Neural cell (in vitro differentiated cells): ENCODE data around the gene CCNJL. TPM values are rescaled to one million over a fixed set of nuclear protein-coding genes. Genes with fewer than 3 reads are reported as not detected.

Experiments
- H2AFZ ChIP-seq: fragments of 200-600, 300-800 bp; sonication (generic), shearing (Covaris generic); 2 replicates; pipeline ENCODE4 v1.6.0; 2014; ENCODE audit warnings: low read depth, mild to moderate bottlenecking, antibody characterized with exemption, low read length, moderate library complexity
- H3F3A ChIP-seq: fragments of 200-600 bp; shearing (Covaris generic); 2 replicates; pipeline ENCODE4 v1.6.1; 2016; ENCODE audit warnings: mild to moderate bottlenecking, moderate library complexity, mixed read lengths, antibody characterized with exemption, low read length; ENCODE audit not compliant: insufficient read depth, poor library complexity, severe bottlenecking
- H3K27ac ChIP-seq: fragments of 200-600, 300-800 bp; sonication (generic), shearing (Covaris generic); 2 replicates; pipeline ENCODE4 v1.5.1; 2014; ENCODE audit warnings: mild to moderate bottlenecking, low read length, moderate library complexity
- H3K27me3 ChIP-seq: fragments of 300-800, 200-600 bp; sonication (generic), shearing (Covaris generic); 2 replicates; pipeline ENCODE4 v1.6.0; 2014; ENCODE audit warnings: mild to moderate bottlenecking, low read depth, low read length, moderate library complexity; ENCODE audit not compliant: insufficient read depth
- H3K36me3 ChIP-seq: fragments of 300-800, 200-600 bp; sonication (generic), shearing (Covaris generic); 2 replicates; pipeline ENCODE4 v1.5.1; 2014; ENCODE audit warnings: mild to moderate bottlenecking, antibody characterized with exemption, low read length, moderate library complexity; ENCODE audit not compliant: insufficient read depth
- H3K4me2 ChIP-seq: fragments of 300-800, 200-600 bp; sonication (generic), shearing (Covaris generic); 2 replicates; pipeline ENCODE4 v1.6.0; 2014; ENCODE audit warnings: mild to moderate bottlenecking, low read length
- H3K4me3 ChIP-seq: fragments of 300-800, 200-600 bp; sonication (generic), shearing (Covaris generic); 2 replicates; pipeline ENCODE4 v1.5.1; 2014; ENCODE audit warnings: mild to moderate bottlenecking, low read length, moderate library complexity
- H3K79me2 ChIP-seq: fragments of 200-600 bp; shearing (Covaris generic); replicated peaks from 2 replicates; pipeline ENCODE4 v1.6.0; 2014; ENCODE audit warnings: mild to moderate bottlenecking, low read length, moderate library complexity; ENCODE audit not compliant: insufficient read depth
- H3K9ac ChIP-seq: fragments of 300-800, 200-600 bp; sonication (generic), shearing (Covaris generic); 2 replicates; pipeline ENCODE4 v1.6.1; 2016; ENCODE audit warnings: mild to moderate bottlenecking, low read length, mixed read lengths
- H3K9me2 ChIP-seq: fragments of 200-600 bp; shearing (Covaris generic); 2 replicates; pipeline ENCODE4 v1.6.1; 2016; ENCODE audit warnings: mild to moderate bottlenecking, low read length, mixed read lengths; ENCODE audit not compliant: insufficient read depth
- H3K9me3 ChIP-seq: fragments of 200-600, 300-800 bp; sonication (generic), shearing (Covaris generic); 2 replicates; pipeline ENCODE4 v1.6.1; 2016; ENCODE audit warnings: mild to moderate bottlenecking, mixed run types, low read length, moderate library complexity, mixed read lengths
- H4K20me1 ChIP-seq: fragments of 200-600 bp; shearing (Covaris generic); 2 replicates; pipeline ENCODE4 v1.6.1; 2016; ENCODE audit warnings: mild to moderate bottlenecking, mixed run types; ENCODE audit not compliant: insufficient read depth
- CTCF ChIP-seq: fragments of 450-650 bp; IDR thresholded peaks from 2 replicates; pipeline ENCODE4 v1.5.1; 2014; ENCODE audit warnings: antibody characterized with exemption, mild to moderate bottlenecking, moderate library complexity; ENCODE audit not compliant: poor library complexity, severe bottlenecking
- EP300 ChIP-seq: fragments of 450-650 bp; conservative IDR thresholded peaks from 2 replicates; pipeline ENCODE4 v1.6.1; 2014; ENCODE audit warnings: antibody characterized with exemption, mild to moderate bottlenecking, moderate library complexity; ENCODE audit not compliant: poor library complexity, severe bottlenecking
- EZH2 ChIP-seq: fragments of 200-600, 300-800 bp; shearing (Covaris generic), sonication (generic); IDR thresholded peaks from 2 replicates; pipeline ENCODE4 v1.6.1; 2014; ENCODE audit warnings: antibody characterized with exemption, low read length, borderline replicate concordance, mild to moderate bottlenecking; ENCODE audit not compliant: insufficient read depth, poor library complexity, severe bottlenecking
- MXI1 ChIP-seq: fragments of 450-650 bp; conservative IDR thresholded peaks from 2 replicates; pipeline ENCODE4 v1.6.1; 2014; ENCODE audit warnings: antibody characterized with exemption, mild to moderate bottlenecking; ENCODE audit not compliant: poor library complexity, severe bottlenecking
- POLR2AphosphoS5 ChIP-seq: IDR thresholded peaks from 2 replicates; pipeline ENCODE4 v1.6.1; 2012
- RAD21 ChIP-seq: fragments of 450-650 bp; conservative IDR thresholded peaks from 2 replicates; pipeline ENCODE4 v1.6.1; 2014; ENCODE audit warnings: antibody characterized with exemption, mild to moderate bottlenecking, moderate library complexity
- REST ChIP-seq: IDR thresholded peaks from 2 replicates; pipeline ENCODE4 v1.6.1; 2012; ENCODE audit warnings: borderline replicate concordance
- SMC3 ChIP-seq: fragments of 450-650 bp; conservative IDR thresholded peaks from 2 replicates; pipeline ENCODE4 v1.6.1; 2014; ENCODE audit warnings: antibody characterized with exemption, mild to moderate bottlenecking, moderate library complexity; ENCODE audit not compliant: poor library complexity
- TAF1 ChIP-seq: IDR thresholded peaks from 2 replicates; pipeline ENCODE4 v1.6.1; 2012; ENCODE audit warnings: low read depth
- polyA plus RNA-seq: library from polyadenylated mRNA; depleted of rRNA; stranded (reverse); fragments of >200 nt; gene quantifications from 2 replicates; pipeline ENCODE4 v1.2.3, GENCODE V29; 2014

The CCNJL gene
- polyA plus RNA-seq, 1 donor from 2014 or later = 0.84 TPM

- TF ChIP-seq POLR2AphosphoS5 (no peak), REST (no peak), EP300 (no peak), SMC3 (no peak), RAD21 (no peak), TAF1 (no peak), CTCF (no peak), MXI1 (no peak), EZH2 (no peak)
- Histone ChIP-seq H3K36me3 (no peaks in the 10 kb centered on the region), H3K79me2 (no peaks in the 10 kb centered on the region)
Observed at GRCh38 chr5:160281275-160281674, 31.1 kb downstream of the CCNJL start.

GRCh38 chr5:160280384-160281095 is 31.8 kb downstream of the CCNJL start:
- Histone ChIP-seq H3K27me3 (no peaks in the 10 kb centered on the region), H3K4me2 (no peak overlapping the region), H2AFZ (no peak overlapping the region), H3K9me3 (no peaks in the 10 kb centered on the region), H3K79me2 (no peaks in the 10 kb centered on the region), H3K9me2 (no peaks in the 10 kb centered on the region), H4K20me1 (no peaks in the 10 kb centered on the region), H3K4me3 (no peak overlapping the region), H3K27ac (no peak overlapping the region), H3F3A (no peaks in the 10 kb centered on the region), H3K36me3 (no peaks in the 10 kb centered on the region), H3K9ac (no peak overlapping the region)
- no peak for TF ChIP-seq EZH2
- TF ChIP-seq MXI1 = no peak
- no peak for TF ChIP-seq CTCF
- TF ChIP-seq TAF1 = no peak
- no peak for TF ChIP-seq RAD21
- no peak for TF ChIP-seq EP300
- no peak for TF ChIP-seq REST
- no peak for TF ChIP-seq SMC3
- no peak for TF ChIP-seq POLR2AphosphoS5

More at GRCh38 chr5:160281275-160281674, 31.1 kb downstream of the CCNJL start:
- H2AFZ ChIP-seq = no peak overlapping the region
- H3F3A ChIP-seq = no peaks in the 10 kb centered on the region
- no peak overlapping the region for H3K9ac ChIP-seq
- no peak overlapping the region for H3K27ac ChIP-seq
- no peaks in the 10 kb centered on the region for H4K20me1 ChIP-seq
- H3K9me3 ChIP-seq = no peaks in the 10 kb centered on the region
- H3K4me3 ChIP-seq = no peak overlapping the region
- no peak overlapping the region for H3K4me2 ChIP-seq
- no peaks in the 10 kb centered on the region for H3K27me3 ChIP-seq
- H3K9me2 ChIP-seq = no peaks in the 10 kb centered on the region
